MCF 10A (cell line): ENCODE data around the gene LRP6. TPM values are rescaled to one million over a fixed set of nuclear protein-coding genes. Genes with fewer than 3 reads are reported as not detected.
A peak's percentile ranks its signal among the peaks of the same experiment; 100 is the strongest.
"Not testable (repeated sequence)": the region's sequence is repeated elsewhere in the genome, so short reads cannot be mapped to it uniquely, and the experiment has no call there.

Source experiments
- BruUV-seq: library from RNA; stranded (reverse); fragments of 400-500 nt; replicated peaks from 2 replicates; lab custom pipeline; 2021; lab: Mats Ljungman, UMichigan
- CTCF ChIA-PET: fragments of 300-600 bp; sonication (Branson Sonifier 250); formaldehyde crosslinking; extraction: SDS; loops from one replicate; lab custom pipeline; 2021; ENCODE audit warnings: antibody characterized with exemption, inconsistent platforms; lab: Yijun Ruan, JAX
- POLR2A ChIA-PET: fragments of 300-600, 350-650 bp; sonication (Branson Sonifier 250); formaldehyde crosslinking; extraction: SDS; loops from one replicate; lab custom pipeline; 2020; ENCODE audit warnings: antibody characterized with exemption, inconsistent platforms; lab: Yijun Ruan, JAX
- DNase-seq: peaks from one replicate; pipeline ENCODE4 v3.0.0-alpha.2; 2018; ENCODE audit not compliant: unreplicated experiment
- H3K27ac Mint-ChIP-seq: one replicate; pipeline ENCODE4 v1.8.0; 2022; ENCODE audit warnings: mild to moderate bottlenecking, low read depth, mixed read lengths; ENCODE audit not compliant: unreplicated experiment
- H3K27me3 Mint-ChIP-seq: one replicate; pipeline ENCODE4 v1.8.0; 2022; ENCODE audit warnings: mixed read lengths; ENCODE audit not compliant: insufficient read depth, unreplicated experiment
- H3K36me3 Mint-ChIP-seq: one replicate; pipeline ENCODE4 v1.8.0; 2022; ENCODE audit warnings: mild to moderate bottlenecking, moderate library complexity, mixed read lengths; ENCODE audit not compliant: insufficient read depth, unreplicated experiment
- H3K4me1 Mint-ChIP-seq: one replicate; pipeline ENCODE4 v1.8.0; 2022; ENCODE audit warnings: mixed read lengths; ENCODE audit not compliant: insufficient read depth, unreplicated experiment
- H3K4me3 Mint-ChIP-seq: one replicate; pipeline ENCODE4 v1.8.0; 2022; ENCODE audit warnings: mild to moderate bottlenecking, moderate library complexity, mixed read lengths; ENCODE audit not compliant: unreplicated experiment
- H3K9me3 Mint-ChIP-seq: one replicate; pipeline ENCODE4 v1.8.0; 2022; ENCODE audit warnings: mixed read lengths; ENCODE audit not compliant: unreplicated experiment
- intact Hi-C: fragments of 100-400 bp; cut with micrococcal nuclease; formaldehyde crosslinking; loops from 2 replicates; pipeline ENCODE4 v1.14.1; 2022
- total RNA-seq: library from RNA; stranded (reverse); gene quantifications from 2 replicates; pipeline ENCODE4 v1.2.3, GENCODE V29; 2022
- TF ChIP-seq, protein P1 (sequence below): fragments of 200-600 bp; IDR thresholded peaks from one replicate; pipeline ENCODE4 v1.8.0; 2022; ENCODE audit warnings: antibody characterized with exemption, mild to moderate bottlenecking; ENCODE audit not compliant: unreplicated experiment

LRP6 gene
- total RNA-seq, 1 experiment from 2014 or later, result 24.9 TPM

DNA sequence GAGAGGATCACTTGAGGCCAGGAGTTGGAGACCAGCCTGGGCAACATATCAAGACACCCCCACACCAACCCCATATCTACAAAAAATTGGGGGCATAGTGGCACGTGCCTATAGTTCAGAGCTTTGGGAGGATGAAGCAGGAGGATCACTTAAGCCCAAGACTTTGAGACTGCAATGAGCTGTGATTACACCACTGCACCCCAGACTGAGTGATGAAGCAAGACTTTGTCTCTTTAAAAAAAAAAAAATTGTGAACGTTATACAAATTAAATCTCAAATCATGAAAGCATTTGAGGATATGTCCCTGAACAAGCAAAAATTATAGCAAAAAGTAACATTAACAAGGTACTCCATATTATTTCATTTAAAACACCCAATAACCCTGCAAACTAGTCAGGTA lies 2.9 kb downstream of the LRP6 start:
- Mint-ChIP-seq H3K27me3 (no peaks in the 10 kb centered on the region), H3K9me3 (no peaks in the 10 kb centered on the region), H3K27ac (peak overlapping the region; percentile 99), H3K4me3 (peak overlapping the region; percentile 94), H3K4me1 (peaks cover 18% of the 10 kb centered on the region), H3K36me3 (no peaks in the 10 kb centered on the region)
- POLR2A ChIA-PET, result interaction anchor here (0.7 to 4.5 kb wide), 2 partner anchors 24 to 434 kb away, joined by 4 to 29 read pairs; no protein-coding TSS in a partner anchor
- TF ChIP-seq, protein P1, sequence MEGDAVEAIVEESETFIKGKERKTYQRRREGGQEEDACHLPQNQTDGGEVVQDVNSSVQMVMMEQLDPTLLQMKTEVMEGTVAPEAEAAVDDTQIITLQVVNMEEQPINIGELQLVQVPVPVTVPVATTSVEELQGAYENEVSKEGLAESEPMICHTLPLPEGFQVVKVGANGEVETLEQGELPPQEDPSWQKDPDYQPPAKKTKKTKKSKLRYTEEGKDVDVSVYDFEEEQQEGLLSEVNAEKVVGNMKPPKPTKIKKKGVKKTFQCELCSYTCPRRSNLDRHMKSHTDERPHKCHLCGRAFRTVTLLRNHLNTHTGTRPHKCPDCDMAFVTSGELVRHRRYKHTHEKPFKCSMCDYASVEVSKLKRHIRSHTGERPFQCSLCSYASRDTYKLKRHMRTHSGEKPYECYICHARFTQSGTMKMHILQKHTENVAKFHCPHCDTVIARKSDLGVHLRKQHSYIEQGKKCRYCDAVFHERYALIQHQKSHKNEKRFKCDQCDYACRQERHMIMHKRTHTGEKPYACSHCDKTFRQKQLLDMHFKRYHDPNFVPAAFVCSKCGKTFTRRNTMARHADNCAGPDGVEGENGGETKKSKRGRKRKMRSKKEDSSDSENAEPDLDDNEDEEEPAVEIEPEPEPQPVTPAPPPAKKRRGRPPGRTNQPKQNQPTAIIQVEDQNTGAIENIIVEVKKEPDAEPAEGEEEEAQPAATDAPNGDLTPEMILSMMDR, result no peak
- no peak for DNase-seq
- CTCF ChIA-PET, result interaction anchor here (0.5 to 0.7 kb wide), 3 partner anchors 65 to 763 kb away, joined by 3 to 5 read pairs (median 4); no protein-coding TSS in a partner anchor
- intact Hi-C loops, result loop anchor here (10.0 kb wide), 2 partner anchors 139 to 441 kb away; no protein-coding TSS in a partner anchor
- no TSS peak for BruUV-seq

DNA sequence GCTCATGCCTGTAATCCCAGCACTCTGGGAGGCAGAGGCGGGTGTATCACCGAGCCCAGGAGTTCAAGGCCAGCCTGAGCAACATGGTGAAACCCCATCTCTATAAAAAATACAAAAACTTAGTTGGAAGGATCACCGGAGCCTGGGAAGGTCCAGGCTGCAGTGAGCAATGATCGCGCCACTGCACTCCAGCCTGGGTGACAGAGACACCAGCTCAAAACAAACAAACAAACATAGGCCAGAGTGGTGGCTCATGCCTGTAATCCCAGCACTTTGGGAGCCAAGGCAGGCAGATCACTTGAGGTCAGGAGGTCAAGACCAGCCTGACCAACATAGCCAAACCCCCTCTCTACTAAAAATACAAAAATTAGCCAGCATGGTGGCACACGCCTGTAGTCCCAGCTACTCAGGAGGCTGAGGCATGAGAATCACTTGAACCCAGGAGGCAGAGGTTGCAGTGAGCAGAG lies 10.5 kb downstream of the LRP6 start:
- H3K4me1 Mint-ChIP-seq, H3K27ac Mint-ChIP-seq, H3K36me3 Mint-ChIP-seq, DNase-seq, H3K4me3 Mint-ChIP-seq, H3K27me3 Mint-ChIP-seq, H3K9me3 Mint-ChIP-seq, intact Hi-C loops, BruUV-seq: not testable (repeated sequence)
- POLR2A ChIA-PET, result interaction anchor here (0.8 to 1.3 kb wide), 2 partner anchors 10 to 11 kb away, joined by 3 to 9 read pairs; partner anchors contain the start of gene LRP6
- CTCF ChIA-PET, result interaction anchor here (0.7 kb wide), 1 partner anchor 17 kb away, joined by 3 read pairs; no protein-coding TSS in a partner anchor

DNA sequence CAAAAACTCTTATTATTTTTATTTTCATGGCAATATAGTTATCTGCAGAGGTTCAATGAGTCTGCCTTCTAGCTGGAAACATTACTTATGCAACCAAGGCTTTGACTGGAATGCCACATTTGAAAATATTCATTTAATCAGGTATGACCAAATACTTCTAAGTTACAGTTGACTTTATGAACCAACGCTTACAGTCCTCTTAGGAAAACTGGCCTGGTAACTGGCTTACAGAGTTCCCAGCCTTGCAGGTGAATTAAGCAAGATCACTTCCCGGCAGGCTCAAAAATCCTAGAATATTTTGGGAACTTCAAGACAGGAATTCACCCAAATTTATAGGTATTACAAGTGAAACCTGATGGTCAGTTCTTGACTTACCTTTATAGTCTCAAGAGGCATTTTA lies 12.3 kb downstream of the LRP6 start:
- DNase-seq, result no peak
- H3K4me1 Mint-ChIP-seq, result peaks cover 8% of the 10 kb centered on the region
- intact Hi-C loops, result no loop called here
- no peak overlapping the region for H3K27ac Mint-ChIP-seq
- BruUV-seq, result no TSS peak
- H3K9me3 Mint-ChIP-seq, result no peaks in the 10 kb centered on the region
- no peaks in the 10 kb centered on the region for H3K36me3 Mint-ChIP-seq
- ChIA-PET POLR2A (interaction anchor here (1.2 to 2.3 kb wide), 2 partner anchors 11 to 12 kb away, joined by 9 to 10 read pairs; partner anchors contain the start of gene LRP6), CTCF (interaction anchor here (0.6 to 1.1 kb wide), 3 partner anchors 10 to 95 kb away, joined by 3 read pairs; no protein-coding TSS in a partner anchor)
- TF ChIP-seq, protein P1, result no peak
- H3K4me3 Mint-ChIP-seq, result no peak overlapping the region
- no peaks in the 10 kb centered on the region for H3K27me3 Mint-ChIP-seq

DNA sequence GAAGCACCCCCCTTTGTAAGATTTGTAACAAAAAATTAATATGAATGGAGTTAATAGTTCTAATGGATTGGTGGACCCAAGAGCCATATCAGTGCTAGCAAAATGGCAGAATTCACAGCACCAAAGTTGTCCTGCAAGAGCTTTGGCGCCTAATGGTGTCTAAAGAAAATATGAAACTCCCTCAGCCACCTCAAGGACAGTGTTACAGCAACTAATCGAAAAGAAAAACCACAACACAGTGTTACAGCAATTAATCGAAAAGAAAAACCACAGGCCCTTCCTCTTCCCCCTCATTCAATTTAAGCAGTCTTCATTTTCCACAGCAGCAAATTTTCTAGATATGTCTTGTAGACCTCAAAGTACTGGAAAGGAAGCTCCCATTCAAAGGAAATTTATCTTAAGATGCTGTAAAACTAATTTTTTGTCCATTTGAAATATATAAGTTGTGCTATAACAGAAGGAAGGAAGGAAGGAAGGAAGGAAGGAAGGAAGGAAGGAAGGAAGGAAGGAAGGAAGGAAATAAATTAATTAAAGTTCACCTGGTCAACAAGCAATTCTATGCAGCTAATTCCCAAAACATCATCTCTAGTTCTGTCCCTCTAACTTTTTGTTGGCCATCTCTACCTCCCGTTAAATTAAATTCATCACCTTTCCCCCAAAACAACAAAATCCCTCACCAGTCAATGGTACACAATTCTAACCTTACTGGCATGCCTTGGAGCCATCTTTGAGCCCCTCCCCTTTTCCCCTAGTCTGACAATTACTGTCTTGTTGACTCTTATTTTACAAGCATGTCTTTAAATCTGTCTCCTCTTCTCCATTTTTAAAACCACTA lies 17.4 kb downstream of the LRP6 start:
- intact Hi-C loops, result no loop called here
- no TSS peak for BruUV-seq
- ChIA-PET POLR2A (interaction anchor here (0.8 to 1.6 kb wide), 2 partner anchors 10 to 17 kb away, joined by 3 to 4 read pairs; partner anchors contain the start of gene LRP6), CTCF (interaction anchor here (0.7 to 3.3 kb wide), 2 partner anchors 78 to 700 kb away, joined by 4 to 12 read pairs; no protein-coding TSS in a partner anchor)
- TF ChIP-seq, protein P1, result no peak
- DNase-seq, result no peak
- H3K4me1 Mint-ChIP-seq, result peaks cover 8% of the 10 kb centered on the region
- no peaks in the 10 kb centered on the region for H3K9me3 Mint-ChIP-seq
- H3K27me3 Mint-ChIP-seq, result no peaks in the 10 kb centered on the region
- H3K27ac Mint-ChIP-seq, result no peak overlapping the region
- no peak overlapping the region for H3K4me3 Mint-ChIP-seq
- peaks cover 2% of the 10 kb centered on the region for H3K36me3 Mint-ChIP-seq
